WI38 (cell line): Measurements from ENCODE around the gene SH3RF3.

ENCODE experiments used
- H3K4me3 ChIP-seq: 2 replicates; pipeline ENCODE4 v1.5.1; 2011; ENCODE audit warnings: low read depth, mild to moderate bottlenecking, control low read depth, low read length
- TF ChIP-seq, protein P1 (sequence below): IDR thresholded peaks from 2 replicates; pipeline ENCODE4 v1.5.1; 2012; ENCODE audit warnings: low read depth, mild to moderate bottlenecking, control low read depth, low read length

SH3RF3 gene

GRCh38 chr2:109529532-109530449, 400.8 kb downstream of the SH3RF3 start:
- no peak overlapping the region for H3K4me3 ChIP-seq
- TF ChIP-seq, protein P1, sequence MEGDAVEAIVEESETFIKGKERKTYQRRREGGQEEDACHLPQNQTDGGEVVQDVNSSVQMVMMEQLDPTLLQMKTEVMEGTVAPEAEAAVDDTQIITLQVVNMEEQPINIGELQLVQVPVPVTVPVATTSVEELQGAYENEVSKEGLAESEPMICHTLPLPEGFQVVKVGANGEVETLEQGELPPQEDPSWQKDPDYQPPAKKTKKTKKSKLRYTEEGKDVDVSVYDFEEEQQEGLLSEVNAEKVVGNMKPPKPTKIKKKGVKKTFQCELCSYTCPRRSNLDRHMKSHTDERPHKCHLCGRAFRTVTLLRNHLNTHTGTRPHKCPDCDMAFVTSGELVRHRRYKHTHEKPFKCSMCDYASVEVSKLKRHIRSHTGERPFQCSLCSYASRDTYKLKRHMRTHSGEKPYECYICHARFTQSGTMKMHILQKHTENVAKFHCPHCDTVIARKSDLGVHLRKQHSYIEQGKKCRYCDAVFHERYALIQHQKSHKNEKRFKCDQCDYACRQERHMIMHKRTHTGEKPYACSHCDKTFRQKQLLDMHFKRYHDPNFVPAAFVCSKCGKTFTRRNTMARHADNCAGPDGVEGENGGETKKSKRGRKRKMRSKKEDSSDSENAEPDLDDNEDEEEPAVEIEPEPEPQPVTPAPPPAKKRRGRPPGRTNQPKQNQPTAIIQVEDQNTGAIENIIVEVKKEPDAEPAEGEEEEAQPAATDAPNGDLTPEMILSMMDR: no peak

GRCh38 chr2:109530712-109531111, 401.7 kb downstream of the SH3RF3 start:
- TF ChIP-seq, protein P1: no peak
- H3K4me3 ChIP-seq: no peak overlapping the region

- H3K4me3 ChIP-seq: no peak overlapping the region
- TF ChIP-seq, protein P1: no peak
These were observed 402.2 kb downstream of the SH3RF3 start for GRCh38 chr2:109531221-109531620.

DNA sequence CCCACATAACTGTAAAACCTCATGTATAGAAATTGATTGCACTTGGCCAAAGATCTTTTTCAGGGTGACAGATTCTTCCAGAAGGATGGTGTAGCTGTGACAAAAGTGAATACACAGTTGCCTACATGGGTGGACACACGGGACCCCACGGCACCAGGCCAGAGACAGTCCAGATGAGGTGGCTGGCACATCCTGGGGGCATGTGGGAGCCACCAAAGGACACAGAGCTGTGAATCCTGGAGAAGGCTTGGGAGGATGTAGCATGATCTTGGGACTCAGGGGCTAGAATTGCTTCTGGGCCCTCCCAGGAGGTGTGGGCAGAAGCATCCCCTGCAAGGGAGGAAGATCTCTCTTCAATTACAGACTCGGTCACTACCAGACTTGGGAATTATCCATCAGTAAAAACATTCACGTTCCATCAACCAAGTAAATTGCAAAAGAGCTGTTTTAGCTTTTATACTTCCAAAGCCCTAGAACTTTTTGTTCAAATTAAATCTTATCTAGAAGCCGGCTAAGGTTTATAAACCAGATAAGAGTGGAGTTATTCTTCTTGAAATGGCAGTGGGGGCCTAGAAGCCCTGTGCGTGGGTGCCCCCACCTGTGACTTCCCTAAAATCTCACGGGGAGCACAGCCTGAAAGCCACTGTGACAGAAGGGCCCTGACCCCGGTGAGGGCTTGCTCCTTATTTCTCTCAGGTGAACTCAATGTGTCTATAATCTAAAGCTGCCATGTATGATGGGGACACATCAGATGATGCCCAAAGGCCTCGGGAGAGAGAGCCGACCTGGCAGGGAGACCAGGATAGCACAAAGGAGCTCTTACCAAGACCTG, 403.1 kb downstream of the SH3RF3 start:
- no peak overlapping the region for H3K4me3 ChIP-seq
- TF ChIP-seq, protein P1: no peak

GRCh38 chr2:109532728-109533076, 403.7 kb downstream of the SH3RF3 start:
- TF ChIP-seq, protein P1: no peak

DNA sequence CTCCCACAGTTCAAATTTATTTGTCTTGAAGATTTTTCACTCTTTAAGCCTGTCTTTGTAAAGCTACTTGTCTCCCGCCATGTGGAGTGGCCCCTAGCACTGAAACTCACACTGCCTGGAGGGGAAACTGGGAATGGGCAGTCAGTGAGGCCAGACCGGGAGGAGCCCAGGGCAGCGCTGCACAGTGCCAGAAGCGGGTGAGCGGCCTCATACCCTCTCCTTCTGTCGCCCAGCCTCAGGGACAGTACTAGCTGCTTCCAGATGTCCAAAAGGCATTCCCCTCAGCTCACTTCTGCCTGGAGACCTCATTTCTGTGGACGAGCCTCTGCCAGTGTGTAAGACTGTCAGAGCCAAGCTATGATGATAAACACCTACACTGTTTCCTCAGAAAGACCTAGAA, 404.8 kb downstream of the SH3RF3 start:
- no peak overlapping the region for H3K4me3 ChIP-seq

More at GRCh38 chr2:109532728-109533076, 403.7 kb downstream of the SH3RF3 start:
- no peak overlapping the region for H3K4me3 ChIP-seq

More for the DNA sequence above, 404.8 kb downstream of the SH3RF3 start:
- TF ChIP-seq, protein P1: no peak
